K562 (cell line): ENCODE results near the gene SNRPD2. TPM values are rescaled to one million over a fixed set of nuclear protein-coding genes. Genes with fewer than 3 reads are reported as not detected.

Experiments
- ARID1B ChIP-seq: fragments of 450-650 bp; IDR thresholded peaks from 2 replicates; pipeline ENCODE4 v1.6.1; 2016; ENCODE audit warnings: antibody characterized with exemption, mild to moderate bottlenecking, inconsistent platforms
- BCL6 ChIP-seq: fragments of 250-450 bp; sonication (Bioruptor Pico); IDR thresholded peaks from 2 replicates; pipeline ENCODE4 v1.4.0; 2020
- CBX5 ChIP-seq: IDR thresholded peaks from 2 replicates; pipeline ENCODE4 v1.6.1; 2014; ENCODE audit warnings: low read depth, borderline replicate concordance
- CC2D1A ChIP-seq: fragments of 450-650 bp; IDR thresholded peaks from 2 replicates; pipeline ENCODE4 v1.6.1; 2017; ENCODE audit warnings: mild to moderate bottlenecking
- CXXC5 ChIP-seq: fragments of 250-450 bp; sonication (Bioruptor Pico); IDR thresholded peaks from 2 replicates; pipeline ENCODE4 v1.8.0; 2022; ENCODE audit warnings: inconsistent platforms, mild to moderate bottlenecking, moderate library complexity
- GTF2E2 ChIP-seq: fragments of 200-800 bp; sonication (Bioruptor generic); IDR thresholded peaks from 2 replicates; pipeline ENCODE4 v1.6.1; 2016; ENCODE audit warnings: missing genetic modification characterization, missing compliant biosample characterization
- KDM4B ChIP-seq, 2 experiments: fragments of 450-650 bp in 1 of 2; sonication (generic) in 1 of 2; IDR thresholded peaks; 2 replicates each; pipeline ENCODE4 v1.6.1; 2016 to 2017; ENCODE audit warnings: borderline replicate concordance in 2 of 2, antibody characterized with exemption in 1 of 2, low read depth in 1 of 2, mild to moderate bottlenecking in 1 of 2
- MTA1 ChIP-seq: fragments of 450-650 bp; IDR thresholded peaks from 2 replicates; pipeline ENCODE4 v1.6.1; 2017; ENCODE audit warnings: borderline replicate concordance
- NFE2L1 ChIP-seq: fragments of 450-650 bp; IDR thresholded peaks from 2 replicates; pipeline ENCODE4 v1.6.1; 2016; ENCODE audit warnings: missing genetic modification characterization, low read depth, mild to moderate bottlenecking, missing compliant biosample characterization, moderate library complexity, borderline replicate concordance
- NFIC ChIP-seq: fragments of 450-650 bp; IDR thresholded peaks from 2 replicates; pipeline ENCODE4 v1.6.1; 2017; ENCODE audit warnings: mild to moderate bottlenecking, inconsistent platforms
- NR2C2 ChIP-seq, 2 experiments: fragments of 200-800 bp in 1 of 2; sonication (Bioruptor generic) in 1 of 2; sonication (generic) in 1 of 2; formaldehyde crosslinking in 1 of 2; IDR thresholded peaks; 2 replicates each; pipeline versions ENCODE4 v1.6.1 to v1.8.0; 2016 to 2022; ENCODE audit warnings: mild to moderate bottlenecking in 1 of 2, missing compliant biosample characterization in 1 of 2, missing genetic modification characterization in 1 of 2, missing genetic modification reagents in 1 of 2
- POLR2AphosphoS5 ChIP-seq: IDR thresholded peaks from 2 replicates; pipeline ENCODE4 v1.6.1; 2011; ENCODE audit warnings: mild to moderate bottlenecking, low read depth, low read length, moderate library complexity; ENCODE audit not compliant: control insufficient read depth, insufficient read depth
- POLR2G ChIP-seq: fragments of 200-400 bp; formaldehyde crosslinking; IDR thresholded peaks from 2 replicates; pipeline ENCODE4 v1.6.1; 2017; ENCODE audit warnings: low read depth, mild to moderate bottlenecking, antibody characterized with exemption, low read length, moderate library complexity
- RBM34 ChIP-seq: fragments of 200-400 bp; formaldehyde crosslinking; IDR thresholded peaks from 2 replicates; pipeline ENCODE4 v1.6.1; 2018; ENCODE audit warnings: low read length, borderline replicate concordance; ENCODE audit not compliant: insufficient read depth
- RFX7 ChIP-seq: fragments of 250-450 bp; sonication (Bioruptor Pico); IDR thresholded peaks from 2 replicates; pipeline ENCODE4 v1.5.1; 2021; ENCODE audit warnings: mild to moderate bottlenecking
- SLC30A9 ChIP-seq: fragments of 250-450 bp; sonication (Bioruptor Pico); IDR thresholded peaks from 2 replicates; pipeline ENCODE4 v1.8.0; 2022; ENCODE audit warnings: mild to moderate bottlenecking, moderate library complexity
- SMAD1 ChIP-seq: fragments of 150-350 bp; IDR thresholded peaks from 2 replicates; pipeline ENCODE4 v1.6.1; 2014; ENCODE audit warnings: low read length, low read depth; ENCODE audit not compliant: partially characterized antibody
- SREBF1 ChIP-seq: fragments of 150-350 bp; IDR thresholded peaks from 2 replicates; pipeline ENCODE4 v1.6.1; 2014; ENCODE audit warnings: antibody characterized with exemption, low read depth, low read length, borderline replicate concordance
- TRIM24 ChIP-seq, 2 experiments: fragments of 450-650 bp; IDR thresholded peaks; 2 replicates each; pipeline ENCODE4 v1.6.1; 2016
- ZBED1 ChIP-seq: IDR thresholded peaks from 2 replicates; pipeline ENCODE4 v1.6.1; 2014
- ZBTB2 ChIP-seq: fragments of 450-650 bp; IDR thresholded peaks from 2 replicates; pipeline ENCODE4 v1.6.1; 2016; ENCODE audit warnings: antibody characterized with exemption
- ZBTB7A ChIP-seq: IDR thresholded peaks from 2 replicates; pipeline ENCODE4 v1.6.1; 2011; ENCODE audit warnings: low read depth, mild to moderate bottlenecking, low read length, moderate library complexity, borderline replicate concordance; ENCODE audit not compliant: control insufficient read depth
- ZC3H4 ChIP-seq: sonication (generic); formaldehyde crosslinking; IDR thresholded peaks from 2 replicates; pipeline ENCODE4 v1.9.0; 2021; ENCODE audit warnings: missing genetic modification reagents, borderline replicate concordance
- ZNF184 ChIP-seq: sonication (generic); formaldehyde crosslinking; IDR thresholded peaks from 2 replicates; pipeline ENCODE4 v1.5.0; 2020; ENCODE audit warnings: missing genetic modification reagents
- ZNF224 ChIP-seq: sonication (generic); formaldehyde crosslinking; IDR thresholded peaks from 2 replicates; pipeline ENCODE4 v1.8.0; 2022; ENCODE audit warnings: mild to moderate bottlenecking, missing genetic modification reagents
- ZNF41 ChIP-seq: fragments of 250-450 bp; sonication (Bioruptor Pico); conservative IDR thresholded peaks from 2 replicates; pipeline ENCODE4 v1.4.0; 2020; ENCODE audit warnings: mild to moderate bottlenecking
- ZNF445 ChIP-seq: fragments of 250-450 bp; sonication (Bioruptor Pico); IDR thresholded peaks from 2 replicates; pipeline ENCODE4 v1.4.0; 2020; ENCODE audit warnings: low read depth, mild to moderate bottlenecking, moderate library complexity
- ZNF780A ChIP-seq: fragments of 250-450 bp; sonication (Bioruptor Pico); IDR thresholded peaks from 2 replicates; pipeline ENCODE4 v1.5.0; 2021; ENCODE audit warnings: mild to moderate bottlenecking
- polyA plus RNA-seq, 8 experiments: library from polyadenylated mRNA; depleted of rRNA in 4 of 8; stranded (reverse) in 5 of 8; unstranded in 3 of 8; fragments of >200 nt; fragmentation: Nextera tagmentation in 2 of 8; fragmentation: Illumina TruSeq in 1 of 8; extraction: Ambion mirVana in 2 of 8; extraction: Trizol in 1 of 8; gene quantifications; 2 replicates each; pipeline versions ENCODE4 v1.2.1 to v1.2.3, GENCODE V29; 2011 to 2014; ENCODE audit warnings: inconsistent platforms in 1 of 8, missing spikeins in 1 of 8
- total RNA-seq, 7 experiments: library from RNA; depleted of rRNA in 6 of 7; stranded (reverse); fragments of >200 nt in 6 of 7; fragmentation: Illumina TruSeq in 2 of 7; extraction: Trizol in 2 of 7; gene quantifications; 2 replicates each; pipeline versions ENCODE4 v1.2.1 to v1.2.3, GENCODE V29; 2011 to 2021; ENCODE audit warnings: low replicate concordance in 1 of 7
- TF ChIP-seq, protein P1 (sequence below): fragments of 250-450 bp; sonication (Bioruptor Pico); IDR thresholded peaks from 2 replicates; pipeline ENCODE4 v1.5.0; 2021

Gene SNRPD2
- total and polyA plus RNA-seq, 9 of the 15 experiments (the other 6 are each of a cell fraction or from before 2014, with no cell fraction given) = 728 to 4,411 (median 1,029) TPM

DNA sequence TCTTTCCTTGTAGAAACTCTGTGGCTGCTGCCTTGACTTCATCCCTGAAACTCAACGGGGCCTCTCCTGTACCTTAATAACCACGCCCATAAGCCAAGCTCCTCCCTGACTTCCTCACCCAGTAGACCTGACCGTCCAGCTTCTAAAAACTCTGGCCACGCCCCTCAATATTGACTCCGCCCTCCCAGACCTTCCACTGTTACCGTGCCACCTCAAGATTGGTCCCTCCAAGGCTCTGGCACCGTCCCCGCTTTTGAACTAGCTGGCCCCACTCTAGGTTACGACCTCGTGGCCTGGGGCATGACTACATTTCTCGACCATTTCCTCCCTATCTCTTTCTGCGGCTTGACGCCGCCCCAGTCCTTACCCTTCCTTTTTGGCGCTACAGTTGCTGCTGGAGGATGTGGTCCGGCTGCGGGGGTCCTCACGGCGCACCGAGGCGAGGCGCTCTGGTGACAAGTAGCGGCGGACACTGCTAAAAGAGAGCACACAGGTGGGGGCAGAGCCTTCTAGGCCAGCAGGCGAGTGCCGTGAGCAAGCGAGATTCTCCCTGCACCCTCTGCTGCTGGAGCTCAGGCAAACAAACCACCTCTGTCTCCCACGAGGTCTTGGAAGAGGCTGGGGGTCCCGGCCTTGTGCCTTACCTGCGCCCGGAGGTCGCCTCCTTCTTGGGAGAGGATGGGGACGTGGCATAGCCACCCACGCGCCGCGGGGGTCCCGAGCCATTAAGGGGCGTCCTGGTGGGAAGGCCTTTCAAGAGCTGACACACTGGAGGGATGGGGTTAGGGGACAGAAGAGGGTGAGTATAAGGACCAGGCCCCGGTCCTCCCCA, 50.3 kb downstream of the SNRPD2 start (continued):
- TF ChIP-seq KDM4B (IDR thresholded peaks at IDR 0.05; ENCODE audit: borderline replicate concordance in 2 of 2, low read depth in 1 of 2) = no peak
- TF ChIP-seq, protein P1, sequence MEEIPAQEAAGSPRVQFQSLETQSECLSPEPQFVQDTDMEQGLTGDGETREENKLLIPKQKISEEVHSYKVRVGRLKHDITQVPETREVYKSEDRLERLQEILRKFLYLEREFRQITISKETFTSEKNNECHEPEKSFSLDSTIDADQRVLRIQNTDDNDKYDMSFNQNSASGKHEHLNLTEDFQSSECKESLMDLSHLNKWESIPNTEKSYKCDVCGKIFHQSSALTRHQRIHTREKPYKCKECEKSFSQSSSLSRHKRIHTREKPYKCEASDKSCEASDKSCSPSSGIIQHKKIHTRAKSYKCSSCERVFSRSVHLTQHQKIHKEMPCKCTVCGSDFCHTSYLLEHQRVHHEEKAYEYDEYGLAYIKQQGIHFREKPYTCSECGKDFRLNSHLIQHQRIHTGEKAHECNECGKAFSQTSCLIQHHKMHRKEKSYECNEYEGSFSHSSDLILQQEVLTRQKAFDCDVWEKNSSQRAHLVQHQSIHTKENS = no peak
- peak; percentile 60; the same call in 1 of the 2 replicates for TF ChIP-seq ZBTB7A
- TF ChIP-seq SLC30A9 (CRISPR knock-in tag) = no peak
- TF ChIP-seq NR2C2 (CRISPR knock-in tag; IDR thresholded peaks at IDR 0.05) = no peak
- no peak for TF ChIP-seq NR2C2 (tag; IDR thresholded peaks at IDR 0.05)
- TF ChIP-seq ZNF445 (CRISPR knock-in tag) = no peak
- no peak for TF ChIP-seq RBM34
- no peak for TF ChIP-seq ZNF224
- TF ChIP-seq ZNF41 (CRISPR knock-in tag) = no peak
- TF ChIP-seq BCL6 (CRISPR knock-in tag) = no peak
- no peak for TF ChIP-seq POLR2G
- no peak for TF ChIP-seq CC2D1A
- no peak for TF ChIP-seq ZNF780A
- TF ChIP-seq RFX7 = no peak
- TF ChIP-seq SMAD1 = no peak
- peak in 1 of 2 experiments; percentile 40; a peak in 3 of 4 replicates for TF ChIP-seq TRIM24 (IDR thresholded peaks at IDR 0.05)
- TF ChIP-seq NFE2L1 = no peak
- no peak for TF ChIP-seq CXXC5 (CRISPR knock-in tag)
- TF ChIP-seq ZBED1 = no peak
- no peak for TF ChIP-seq ZNF184 (CRISPR knock-in tag)
- peak; percentile 50; the same call in 1 of the 2 replicates for TF ChIP-seq POLR2AphosphoS5
- no peak for TF ChIP-seq GTF2E2 (tag)
- TF ChIP-seq MTA1 = no peak
- no peak for TF ChIP-seq ARID1B
- TF ChIP-seq ZC3H4 (CRISPR knock-in tag) = no peak
- TF ChIP-seq CBX5 = no peak
- peak; percentile 42; the same call in 1 of the 2 replicates for TF ChIP-seq ZBTB2
- TF ChIP-seq NFIC = peak; percentile 29
- TF ChIP-seq SREBF1 = no peak
